ENCODE results near the gene TGFBR3.

TGFBR3 gene

GRCh38 chr1:91736715-91737615, 149.0 kb downstream of the TGFBR3 start:
- Histone ChIP-seq H3K4me1 (ENCODE audit: insufficient read depth, low read length) (no peaks in the 10 kb centered on the region), H2AFZ (ENCODE audit: low read depth, low read length) (no peak overlapping the region), H3K27ac (ENCODE audit: low read length) (no peak overlapping the region), H3K4me3 (ENCODE audit: low read depth in 1 of 2, low read length in 2 of 2) (no peak overlapping the region), H3K9me3 (ENCODE audit: insufficient read depth, low read length, severe bottlenecking) (peaks cover 3% of the 10 kb centered on the region), H3K36me3 (ENCODE audit: insufficient read depth, low read length) (no peaks in the 10 kb centered on the region), H3K9ac (ENCODE audit: low read depth, low read length) (no peak overlapping the region), H3K4me2 (ENCODE audit: insufficient read depth, low read length) (no peak overlapping the region), H4K20me1 (ENCODE audit: insufficient read depth, low read length) (no peaks in the 10 kb centered on the region), H3K79me2 (ENCODE audit: insufficient read depth, low read length) (no peaks in the 10 kb centered on the region), H3K27me3 (ENCODE audit: insufficient read depth, low read length, poor library complexity) (no peaks in the 10 kb centered on the region)
- ATAC-seq (ENCODE audit: insufficient read depth, low read depth) (no peak), DNase-seq (no peak)
- no peak for TF ChIP-seq CTCF (IDR thresholded peaks at IDR 0.05; ENCODE audit: borderline replicate concordance, extremely low read depth, low read length, poor library complexity, severe bottlenecking)
- TF ChIP-seq EZH2 (IDR thresholded peaks at IDR 0.05; ENCODE audit: borderline replicate concordance, low read depth, low read length, severe bottlenecking) = no peak

- peaks cover 3% of the 10 kb centered on the region for H3K9me3 ChIP-seq (ENCODE audit: insufficient read depth, low read length, severe bottlenecking)
- no peak overlapping the region for H3K4me3 ChIP-seq (ENCODE audit: low read depth in 1 of 2, low read length in 2 of 2)
- no peaks in the 10 kb centered on the region for H4K20me1 ChIP-seq (ENCODE audit: insufficient read depth, low read length)
- ATAC-seq (ENCODE audit: insufficient read depth, low read depth) = no peak
- TF ChIP-seq EZH2 (IDR thresholded peaks at IDR 0.05; ENCODE audit: borderline replicate concordance, low read depth, low read length, severe bottlenecking) (no peak), CTCF (IDR thresholded peaks at IDR 0.05; ENCODE audit: borderline replicate concordance, extremely low read depth, low read length, poor library complexity, severe bottlenecking) (no peak)
- no peaks in the 10 kb centered on the region for H3K27me3 ChIP-seq (ENCODE audit: insufficient read depth, low read length, poor library complexity)
- H3K79me2 ChIP-seq (ENCODE audit: insufficient read depth, low read length) = no peaks in the 10 kb centered on the region
- no peak overlapping the region for H2AFZ ChIP-seq (ENCODE audit: low read depth, low read length)
- H3K4me2 ChIP-seq (ENCODE audit: insufficient read depth, low read length) = no peak overlapping the region
- no peak overlapping the region for H3K9ac ChIP-seq (ENCODE audit: low read depth, low read length)
- no peaks in the 10 kb centered on the region for H3K4me1 ChIP-seq (ENCODE audit: insufficient read depth, low read length)
- DNase-seq = no peak
- H3K36me3 ChIP-seq (ENCODE audit: insufficient read depth, low read length) = no peaks in the 10 kb centered on the region
- no peak overlapping the region for H3K27ac ChIP-seq (ENCODE audit: low read length)
These were observed 149.7 kb downstream of the TGFBR3 start for GRCh38 chr1:91736146-91736714.

- Histone ChIP-seq H3K27me3 (ENCODE audit: insufficient read depth, low read length, poor library complexity) (no peaks in the 10 kb centered on the region), H3K9me3 (ENCODE audit: insufficient read depth, low read length, severe bottlenecking) (peaks cover 3% of the 10 kb centered on the region), H3K27ac (ENCODE audit: low read length) (no peak overlapping the region), H4K20me1 (ENCODE audit: insufficient read depth, low read length) (no peaks in the 10 kb centered on the region), H3K4me1 (ENCODE audit: insufficient read depth, low read length) (no peaks in the 10 kb centered on the region), H3K9ac (ENCODE audit: low read depth, low read length) (no peak overlapping the region), H2AFZ (ENCODE audit: low read depth, low read length) (no peak overlapping the region), H3K79me2 (ENCODE audit: insufficient read depth, low read length) (no peaks in the 10 kb centered on the region), H3K4me2 (ENCODE audit: insufficient read depth, low read length) (no peak overlapping the region), H3K4me3 (ENCODE audit: low read depth in 1 of 2, low read length in 2 of 2) (no peak overlapping the region), H3K36me3 (ENCODE audit: insufficient read depth, low read length) (no peaks in the 10 kb centered on the region)
- DNase-seq = no peak
- no peak for TF ChIP-seq CTCF (IDR thresholded peaks at IDR 0.05; ENCODE audit: borderline replicate concordance, extremely low read depth, low read length, poor library complexity, severe bottlenecking)
- no peak for TF ChIP-seq EZH2 (IDR thresholded peaks at IDR 0.05; ENCODE audit: borderline replicate concordance, low read depth, low read length, severe bottlenecking)
- no peak for ATAC-seq (ENCODE audit: insufficient read depth, low read depth)
These were observed 150.6 kb downstream of the TGFBR3 start for GRCh38 chr1:91735266-91735845.

All from DND-41 (cell line).